Lower lobe of right lung (tissue), 2 donors: ENCODE data around the gene CLCF1. TPM values are rescaled to one million over a fixed set of nuclear protein-coding genes. Genes with fewer than 3 reads are reported as not detected.
A peak's percentile ranks its signal among the peaks of the same experiment; 100 is the strongest.

Experiments used
- ATAC-seq, 2 donors: fragments of 200-7000 bp; cut with Tn5 transposase; one replicate each; pipeline ENCODE4 v1.9.1; 2020 to 2022; ENCODE audit warnings: mild to moderate bottlenecking in 2 of 2, moderate library complexity in 2 of 2
- DNase-seq: peaks from one replicate; pipeline ENCODE4 v3.0.0-alpha.2; 2020
- H3K27ac ChIP-seq: fragments of 200-600 bp; one replicate; pipeline ENCODE4 v1.8.0; 2022
- H3K27me3 ChIP-seq: fragments of 200-600 bp; one replicate; pipeline ENCODE4 v1.8.0; 2022; ENCODE audit warnings: low read depth
- H3K36me3 ChIP-seq: fragments of 200-600 bp; one replicate; pipeline ENCODE4 v1.8.0; 2022; ENCODE audit warnings: mild to moderate bottlenecking
- H3K4me1 ChIP-seq: fragments of 200-600 bp; one replicate; pipeline ENCODE4 v1.8.0; 2022
- H3K4me3 ChIP-seq: fragments of 200-600 bp; one replicate; pipeline ENCODE4 v1.8.0; 2022; ENCODE audit warnings: mild to moderate bottlenecking
- H3K9me3 ChIP-seq: fragments of 200-600 bp; one replicate; pipeline ENCODE4 v1.8.0; 2022
- intact Hi-C: fragments of 100-400 bp; cut with DNase I; formaldehyde crosslinking; loops from one replicate; pipeline ENCODE4 v1.11.0; 2022
- total RNA-seq: library from RNA; stranded (reverse); fragmentation: NEBNext Ultra II Directional; extraction: Animal tissue kit (Norgen Biotek cat#: 25700); gene quantifications from one replicate; pipeline ENCODE4 v1.2.1, GENCODE V29; 2021
- TF ChIP-seq, protein P1 (sequence below): fragments of 200-600 bp; IDR thresholded peaks from one replicate; pipeline ENCODE4 v1.8.0; 2022; ENCODE audit warnings: antibody characterized with exemption, mild to moderate bottlenecking
- donor health status: DM: no; HTN: yes; CAD: no; lungs with severe emphysema.

CLCF1 gene
- total RNA-seq, 1 donor from 2014 or later = 3.7 TPM

DNA sequence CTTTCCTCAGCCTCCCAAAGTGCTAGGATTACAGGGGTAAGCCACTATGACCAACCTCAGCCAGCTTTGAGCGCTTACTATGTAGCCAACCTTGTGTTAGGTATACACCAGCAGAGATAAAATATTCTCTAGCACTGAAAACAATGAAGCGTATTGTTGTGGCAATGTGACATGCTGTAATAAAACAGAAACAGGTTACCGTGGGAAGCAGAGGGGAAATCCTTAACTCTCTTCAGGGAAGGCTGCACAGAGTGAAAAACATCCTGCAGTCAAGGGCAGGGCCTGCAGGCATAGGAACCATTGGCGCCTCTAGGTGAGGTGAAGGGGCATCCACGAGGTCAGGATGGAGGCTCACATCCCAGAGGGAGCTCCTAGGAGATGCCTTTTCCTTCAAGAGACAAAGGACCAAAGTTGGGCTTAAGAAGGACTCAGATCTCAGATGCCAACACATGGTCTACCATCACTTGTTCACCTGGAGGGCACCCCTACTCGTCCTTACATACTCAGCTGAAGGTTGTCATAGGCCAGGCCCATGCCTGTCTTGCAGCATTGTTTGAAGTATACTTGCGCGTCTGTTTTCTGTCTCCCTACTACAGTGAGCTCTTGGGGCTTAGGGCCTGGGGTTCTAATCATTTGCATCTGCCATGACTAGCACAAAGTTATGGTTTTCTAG is 28.0 kb downstream of the CLCF1 start:
- TF ChIP-seq, protein P1, sequence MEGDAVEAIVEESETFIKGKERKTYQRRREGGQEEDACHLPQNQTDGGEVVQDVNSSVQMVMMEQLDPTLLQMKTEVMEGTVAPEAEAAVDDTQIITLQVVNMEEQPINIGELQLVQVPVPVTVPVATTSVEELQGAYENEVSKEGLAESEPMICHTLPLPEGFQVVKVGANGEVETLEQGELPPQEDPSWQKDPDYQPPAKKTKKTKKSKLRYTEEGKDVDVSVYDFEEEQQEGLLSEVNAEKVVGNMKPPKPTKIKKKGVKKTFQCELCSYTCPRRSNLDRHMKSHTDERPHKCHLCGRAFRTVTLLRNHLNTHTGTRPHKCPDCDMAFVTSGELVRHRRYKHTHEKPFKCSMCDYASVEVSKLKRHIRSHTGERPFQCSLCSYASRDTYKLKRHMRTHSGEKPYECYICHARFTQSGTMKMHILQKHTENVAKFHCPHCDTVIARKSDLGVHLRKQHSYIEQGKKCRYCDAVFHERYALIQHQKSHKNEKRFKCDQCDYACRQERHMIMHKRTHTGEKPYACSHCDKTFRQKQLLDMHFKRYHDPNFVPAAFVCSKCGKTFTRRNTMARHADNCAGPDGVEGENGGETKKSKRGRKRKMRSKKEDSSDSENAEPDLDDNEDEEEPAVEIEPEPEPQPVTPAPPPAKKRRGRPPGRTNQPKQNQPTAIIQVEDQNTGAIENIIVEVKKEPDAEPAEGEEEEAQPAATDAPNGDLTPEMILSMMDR = no peak
- Histone ChIP-seq H3K36me3 (no peaks in the 10 kb centered on the region), H3K4me1 (peaks cover 20% of the 10 kb centered on the region), H3K27ac (peak overlapping the region; percentile 47), H3K9me3 (no peaks in the 10 kb centered on the region), H3K4me3 (no peak overlapping the region), H3K27me3 (no peaks in the 10 kb centered on the region)
- ATAC-seq = peak; percentile 28 to 30
- DNase-seq = no peak
- intact Hi-C loops = no loop called here

DNA sequence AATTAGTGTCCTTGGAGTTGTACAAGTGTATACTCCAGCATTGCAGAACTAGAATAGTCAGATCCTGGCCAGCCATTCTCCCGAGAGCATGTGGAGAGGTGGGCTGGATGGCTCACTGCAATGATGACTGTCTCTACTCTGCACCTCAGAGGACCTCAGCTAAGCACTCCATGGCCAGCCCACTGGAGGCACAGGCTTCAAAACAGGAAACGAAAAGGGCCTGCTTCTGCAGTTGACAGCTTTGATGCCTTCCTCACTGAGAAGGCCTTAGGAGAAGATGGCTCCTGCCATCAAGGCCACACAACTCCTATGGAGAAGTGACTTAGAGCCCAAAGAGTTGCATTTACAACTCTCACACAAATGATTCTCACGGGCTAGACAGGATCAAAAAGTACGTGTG is 29.1 kb downstream of the CLCF1 start:
- no peak for ATAC-seq
- no peak for DNase-seq
- no peaks in the 10 kb centered on the region for H3K27me3 ChIP-seq
- H3K9me3 ChIP-seq = no peaks in the 10 kb centered on the region
- H3K4me1 ChIP-seq = peaks cover 20% of the 10 kb centered on the region
- intact Hi-C loops = no loop called here
- H3K27ac ChIP-seq = no peak overlapping the region
- no peaks in the 10 kb centered on the region for H3K36me3 ChIP-seq
- no peak overlapping the region for H3K4me3 ChIP-seq
- TF ChIP-seq, protein P1 = no peak

GRCh38 chr11:67337257-67337656 is 36.1 kb downstream of the CLCF1 start:
- TF ChIP-seq, protein P1 = no peak
- H3K4me3 ChIP-seq = no peak overlapping the region
- no peaks in the 10 kb centered on the region for H3K27me3 ChIP-seq
- ATAC-seq (no peak), DNase-seq (no peak)
- no peaks in the 10 kb centered on the region for H3K4me1 ChIP-seq
- H3K36me3 ChIP-seq = peaks cover 7% of the 10 kb centered on the region
- H3K27ac ChIP-seq = no peak overlapping the region
- intact Hi-C loops = no loop called here
- H3K9me3 ChIP-seq = no peaks in the 10 kb centered on the region

- TF ChIP-seq, protein P1 = no peak
- intact Hi-C loops = no loop called here
Measured at GRCh38 chr11:67332081-67332691, 41.2 kb downstream of the CLCF1 start.

GRCh38 chr11:67323526-67323925 is 49.9 kb downstream of the CLCF1 start:
- Histone ChIP-seq H3K4me1 (peaks cover 7% of the 10 kb centered on the region), H3K36me3 (no peaks in the 10 kb centered on the region), H3K27ac (no peak overlapping the region), H3K4me3 (no peak overlapping the region), H3K9me3 (no peaks in the 10 kb centered on the region), H3K27me3 (no peaks in the 10 kb centered on the region)
- intact Hi-C loops = no loop called here
- ATAC-seq (no peak), DNase-seq (no peak)
- TF ChIP-seq, protein P1 = no peak

More at GRCh38 chr11:67332081-67332691, 41.2 kb downstream of the CLCF1 start:
- Histone ChIP-seq H3K4me3 (no peak overlapping the region), H3K27me3 (no peaks in the 10 kb centered on the region), H3K36me3 (peaks cover 16% of the 10 kb centered on the region), H3K27ac (no peak overlapping the region), H3K9me3 (no peaks in the 10 kb centered on the region), H3K4me1 (no peaks in the 10 kb centered on the region)
- ATAC-seq (no peak), DNase-seq (no peak)
